ENCODE results near the gene SPOCK1.

SPOCK1 gene

GRCh38 chr5:137286025-137286610 lies 213.0 kb downstream of the SPOCK1 start:
- Histone ChIP-seq H3K27me3 (ENCODE audit: insufficient read depth, low read length, poor library complexity) (peaks cover 12% of the 10 kb centered on the region), H3K4me1 (ENCODE audit: insufficient read depth, low read length) (no peaks in the 10 kb centered on the region), H3K36me3 (ENCODE audit: insufficient read depth, low read length) (no peaks in the 10 kb centered on the region), H4K20me1 (ENCODE audit: insufficient read depth, low read length) (no peaks in the 10 kb centered on the region), H2AFZ (ENCODE audit: low read depth, low read length) (no peak overlapping the region), H3K9me3 (ENCODE audit: insufficient read depth, low read length, severe bottlenecking) (no peaks in the 10 kb centered on the region), H3K4me2 (ENCODE audit: insufficient read depth, low read length) (no peak overlapping the region), H3K79me2 (ENCODE audit: insufficient read depth, low read length) (no peaks in the 10 kb centered on the region), H3K27ac (ENCODE audit: low read length) (no peak overlapping the region), H3K9ac (ENCODE audit: low read depth, low read length) (no peak overlapping the region), H3K4me3 (ENCODE audit: low read depth in 1 of 2, low read length in 2 of 2) (no peak overlapping the region)
- DNase-seq, result no peak
- TF ChIP-seq EZH2 (IDR thresholded peaks at IDR 0.05; ENCODE audit: borderline replicate concordance, low read depth, low read length, severe bottlenecking) (no peak), CTCF (IDR thresholded peaks at IDR 0.05; ENCODE audit: borderline replicate concordance, extremely low read depth, low read length, poor library complexity, severe bottlenecking) (no peak)
- ATAC-seq (ENCODE audit: insufficient read depth, low read depth), result no peak

GRCh38 chr5:137283801-137284200 lies 215.3 kb downstream of the SPOCK1 start:
- no peak for DNase-seq
- H4K20me1 ChIP-seq (ENCODE audit: insufficient read depth, low read length), result no peaks in the 10 kb centered on the region
- no peaks in the 10 kb centered on the region for H3K36me3 ChIP-seq (ENCODE audit: insufficient read depth, low read length)
- H3K4me1 ChIP-seq (ENCODE audit: insufficient read depth, low read length), result no peaks in the 10 kb centered on the region
- H3K9ac ChIP-seq (ENCODE audit: low read depth, low read length), result no peak overlapping the region
- ATAC-seq (ENCODE audit: insufficient read depth, low read depth), result no peak
- no peak overlapping the region for H3K4me2 ChIP-seq (ENCODE audit: insufficient read depth, low read length)
- no peak overlapping the region for H3K4me3 ChIP-seq (ENCODE audit: low read depth in 1 of 2, low read length in 2 of 2)
- TF ChIP-seq CTCF (IDR thresholded peaks at IDR 0.05; ENCODE audit: borderline replicate concordance, extremely low read depth, low read length, poor library complexity, severe bottlenecking), result no peak
- no peak for TF ChIP-seq EZH2 (IDR thresholded peaks at IDR 0.05; ENCODE audit: borderline replicate concordance, low read depth, low read length, severe bottlenecking)
- H3K79me2 ChIP-seq (ENCODE audit: insufficient read depth, low read length), result no peaks in the 10 kb centered on the region
- H2AFZ ChIP-seq (ENCODE audit: low read depth, low read length), result no peak overlapping the region
- no peaks in the 10 kb centered on the region for H3K9me3 ChIP-seq (ENCODE audit: insufficient read depth, low read length, severe bottlenecking)
- H3K27ac ChIP-seq (ENCODE audit: low read length), result no peak overlapping the region
- H3K27me3 ChIP-seq (ENCODE audit: insufficient read depth, low read length, poor library complexity), result peaks cover 17% of the 10 kb centered on the region

GRCh38 chr5:137282216-137282615 lies 216.9 kb downstream of the SPOCK1 start:
- H3K4me1 ChIP-seq (ENCODE audit: insufficient read depth, low read length), result no peaks in the 10 kb centered on the region

More at GRCh38 chr5:137282216-137282615, 216.9 kb downstream of the SPOCK1 start:
- H2AFZ ChIP-seq (ENCODE audit: low read depth, low read length), result no peak overlapping the region
- TF ChIP-seq CTCF (IDR thresholded peaks at IDR 0.05; ENCODE audit: borderline replicate concordance, extremely low read depth, low read length, poor library complexity, severe bottlenecking) (no peak), EZH2 (IDR thresholded peaks at IDR 0.05; ENCODE audit: borderline replicate concordance, low read depth, low read length, severe bottlenecking) (no peak)
- no peak overlapping the region for H3K27ac ChIP-seq (ENCODE audit: low read length)
- H3K4me2 ChIP-seq (ENCODE audit: insufficient read depth, low read length), result no peak overlapping the region
- H3K27me3 ChIP-seq (ENCODE audit: insufficient read depth, low read length, poor library complexity), result peaks cover 16% of the 10 kb centered on the region
- no peaks in the 10 kb centered on the region for H3K79me2 ChIP-seq (ENCODE audit: insufficient read depth, low read length)
- H3K9me3 ChIP-seq (ENCODE audit: insufficient read depth, low read length, severe bottlenecking), result no peaks in the 10 kb centered on the region
- H3K9ac ChIP-seq (ENCODE audit: low read depth, low read length), result no peak overlapping the region
- DNase-seq (no peak), ATAC-seq (ENCODE audit: insufficient read depth, low read depth) (no peak)
- no peak overlapping the region for H3K4me3 ChIP-seq (ENCODE audit: low read depth in 1 of 2, low read length in 2 of 2)
- H4K20me1 ChIP-seq (ENCODE audit: insufficient read depth, low read length), result no peaks in the 10 kb centered on the region
- H3K36me3 ChIP-seq (ENCODE audit: insufficient read depth, low read length), result no peaks in the 10 kb centered on the region
